Endothelial cell of umbilical vein (primary cell): ENCODE results near the gene ITPRID2.

Source experiments
- CTCF ChIP-seq, 2 donors: IDR thresholded peaks; 1 replicate in 1 of 2; 2 replicates in 1 of 2; pipeline ENCODE4 v1.5.1; 2011; ENCODE audit warnings: low read length in 2 of 2, mild to moderate bottlenecking in 2 of 2, moderate library complexity in 2 of 2, control low read depth in 1 of 2, inconsistent platforms in 1 of 2, low read depth in 1 of 2; ENCODE audit not compliant: insufficient read depth in 1 of 2; ENCODE audit errors: extremely low read depth in 1 of 2
- EZH2 ChIP-seq: IDR thresholded peaks from 2 replicates; pipeline ENCODE4 v1.6.1; 2012; ENCODE audit warnings: borderline replicate concordance, low read depth, mild to moderate bottlenecking, moderate library complexity, low read length, inconsistent platforms; ENCODE audit not compliant: severe bottlenecking
- FOS ChIP-seq: IDR thresholded peaks from 2 replicates; pipeline ENCODE4 v1.6.1; 2011; ENCODE audit warnings: mild to moderate bottlenecking, low read length, moderate library complexity, borderline replicate concordance; ENCODE audit not compliant: insufficient read depth
- GATA2 ChIP-seq: IDR thresholded peaks from 2 replicates; pipeline ENCODE4 v1.7.0; 2011; ENCODE audit warnings: low read depth, mild to moderate bottlenecking, moderate library complexity, mixed read lengths, low read length; ENCODE audit not compliant: insufficient read length, insufficient read depth
- JUN ChIP-seq: IDR thresholded peaks from 2 replicates; pipeline ENCODE4 v1.6.1; 2011; ENCODE audit warnings: borderline replicate concordance, low read depth; ENCODE audit not compliant: insufficient read length, insufficient read depth
- MYC ChIP-seq: IDR thresholded peaks from one replicate; pipeline ENCODE4 v1.6.1; 2011; ENCODE audit warnings: mild to moderate bottlenecking, low read depth, low read length
- POLR2A ChIP-seq: IDR thresholded peaks from 2 replicates; pipeline ENCODE4 v1.6.1; 2012; ENCODE audit warnings: low read depth, mild to moderate bottlenecking, control low read depth, low read length
- POLR2AphosphoS5 ChIP-seq: IDR thresholded peaks from 2 replicates; pipeline ENCODE4 v1.6.1; 2012; ENCODE audit warnings: low read depth, mild to moderate bottlenecking, control low read depth, low read length, moderate library complexity; ENCODE audit not compliant: insufficient read depth
- TF ChIP-seq, protein P1 (sequence below): IDR thresholded peaks from 2 replicates; pipeline ENCODE4 v1.6.1; 2011; ENCODE audit not compliant: insufficient read depth, insufficient read length

DNA sequence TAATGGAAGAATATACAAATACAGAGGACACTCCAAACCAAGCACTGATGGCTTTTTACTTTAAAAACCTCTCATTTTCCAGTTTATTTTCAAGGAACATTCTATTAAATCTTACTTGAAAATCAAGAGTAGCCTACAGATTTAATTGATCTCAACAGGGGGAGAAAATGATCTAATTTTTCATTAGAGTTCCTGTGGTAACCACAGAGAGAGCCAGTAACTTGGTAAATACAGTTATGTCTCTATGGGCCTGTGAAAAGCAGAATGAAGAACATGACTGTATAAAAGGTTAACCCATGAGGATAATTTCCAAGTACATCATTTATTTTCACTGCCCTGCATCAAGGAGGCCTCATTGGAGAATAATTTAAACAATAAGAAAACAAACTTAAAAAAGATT is 39.8 kb upstream of the ITPRID2 start:
- TF ChIP-seq CTCF (IDR thresholded peaks at IDR 0.05; ENCODE audit: extremely low read depth in 1 of 2, insufficient read depth in 1 of 2, low read depth in 1 of 2, low read length in 2 of 2) (no peak), POLR2A (no peak), POLR2AphosphoS5 (no peak), JUN (no peak), EZH2 (no peak), FOS (no peak), MYC (no peak), GATA2 (no peak)
- TF ChIP-seq, protein P1, sequence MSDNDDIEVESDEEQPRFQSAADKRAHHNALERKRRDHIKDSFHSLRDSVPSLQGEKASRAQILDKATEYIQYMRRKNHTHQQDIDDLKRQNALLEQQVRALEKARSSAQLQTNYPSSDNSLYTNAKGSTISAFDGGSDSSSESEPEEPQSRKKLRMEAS: no peak
